Measurements from ENCODE around the gene CFAP57.

GRCh38 chr1:43217747-43218146 lies 45.6 kb downstream of the CFAP57 start:
- TF ChIP-seq POLR2AphosphoS5 (IDR thresholded peaks at IDR 0.05; ENCODE audit: low read depth, low read length) (no peak), TAF1 (IDR thresholded peaks at IDR 0.05; ENCODE audit: borderline replicate concordance, low read depth, low read length) (no peak), POLR2A (IDR thresholded peaks at IDR 0.05; ENCODE audit: low read depth, low read length) (no peak)
